ENCODE data around the gene ERCC8.

Gene ERCC8

GRCh38 chr5:60836131-60836530, 108.7 kb downstream of the ERCC8 start:
- DNase-seq (ENCODE audit: low spot score) = no peak

- DNase-seq (ENCODE audit: low spot score) = no peak
These were observed 109.3 kb downstream of the ERCC8 start for GRCh38 chr5:60835554-60835953.

- no peak for DNase-seq (ENCODE audit: low spot score)
These were observed 111.3 kb downstream of the ERCC8 start for GRCh38 chr5:60833520-60833919.

GRCh38 chr5:60830581-60831127, 114.2 kb downstream of the ERCC8 start:
- no peak for DNase-seq (ENCODE audit: low spot score)

- DNase-seq (ENCODE audit: low spot score) = no peak
These were observed 115.2 kb downstream of the ERCC8 start for GRCh38 chr5:60829490-60830266.

- DNase-seq (ENCODE audit: low spot score) = no peak
These were observed 117.7 kb downstream of the ERCC8 start for GRCh38 chr5:60827201-60827600.

GRCh38 chr5:60826653-60827052, 118.2 kb downstream of the ERCC8 start:
- no peak for DNase-seq (ENCODE audit: low spot score)
